HG03108 (cell line): ENCODE results near the gene MGAT4B.

Source experiments
- ATAC-seq: cut with Tn5 transposase; IDR thresholded peaks from one replicate; pipeline ENCODE4 v1.9.1; 2021; ENCODE audit warnings: moderate library complexity; ENCODE audit not compliant: unreplicated experiment

MGAT4B gene

DNA sequence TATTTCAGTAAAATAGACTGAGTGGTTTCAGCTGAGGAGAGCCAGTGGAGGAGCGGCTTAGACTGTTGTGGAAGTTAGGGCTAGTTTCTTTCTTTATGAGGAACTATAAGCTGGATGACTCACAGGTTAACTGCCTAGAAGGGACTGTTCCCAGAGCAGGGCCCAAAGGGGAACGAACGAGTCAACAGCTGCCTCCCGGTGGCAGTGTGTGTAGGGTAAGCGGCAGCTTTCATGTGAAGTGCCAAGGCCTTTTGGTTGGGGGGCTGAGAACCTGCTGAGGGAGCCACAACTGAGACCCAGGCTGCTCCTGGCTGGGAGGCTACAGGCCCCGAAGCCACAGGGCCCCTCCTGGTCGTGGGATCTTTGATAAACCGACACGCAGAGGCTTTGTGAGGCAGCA lies 21.0 kb upstream of the MGAT4B start:
- no peak for ATAC-seq

DNA sequence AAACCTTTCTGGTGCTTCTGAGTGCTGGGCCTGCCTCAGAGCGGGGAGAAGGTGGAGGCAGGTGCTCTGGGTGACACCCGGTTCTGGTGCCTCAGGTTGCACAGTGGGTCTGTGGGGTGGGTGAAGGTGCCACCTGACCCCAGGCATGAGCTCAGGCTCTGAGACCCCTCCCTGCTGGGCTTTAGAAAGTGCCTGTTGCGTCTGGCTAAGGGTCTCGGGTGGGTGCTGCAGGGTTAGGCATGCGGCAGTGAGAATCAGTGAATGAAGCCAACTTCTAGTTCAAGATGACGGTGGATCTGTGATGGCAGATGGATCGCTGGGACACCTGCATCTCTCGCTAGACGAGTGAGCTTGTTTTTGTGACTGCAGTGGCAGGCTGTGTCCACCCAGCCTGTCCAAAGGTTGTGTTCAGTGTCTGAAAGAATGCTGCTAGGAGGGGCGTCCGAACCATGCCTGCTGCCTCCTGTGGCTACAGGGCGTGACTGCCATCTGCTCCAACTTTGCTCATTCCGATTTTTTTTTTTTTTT lies 19.1 kb upstream of the MGAT4B start:
- no peak for ATAC-seq

GRCh38 chr5:179824745-179825112 lies 18.1 kb upstream of the MGAT4B start:
- ATAC-seq: no peak

- no peak for ATAC-seq
Observed at GRCh38 chr5:179823937-179824744, 17.5 kb upstream of the MGAT4B start.

DNA sequence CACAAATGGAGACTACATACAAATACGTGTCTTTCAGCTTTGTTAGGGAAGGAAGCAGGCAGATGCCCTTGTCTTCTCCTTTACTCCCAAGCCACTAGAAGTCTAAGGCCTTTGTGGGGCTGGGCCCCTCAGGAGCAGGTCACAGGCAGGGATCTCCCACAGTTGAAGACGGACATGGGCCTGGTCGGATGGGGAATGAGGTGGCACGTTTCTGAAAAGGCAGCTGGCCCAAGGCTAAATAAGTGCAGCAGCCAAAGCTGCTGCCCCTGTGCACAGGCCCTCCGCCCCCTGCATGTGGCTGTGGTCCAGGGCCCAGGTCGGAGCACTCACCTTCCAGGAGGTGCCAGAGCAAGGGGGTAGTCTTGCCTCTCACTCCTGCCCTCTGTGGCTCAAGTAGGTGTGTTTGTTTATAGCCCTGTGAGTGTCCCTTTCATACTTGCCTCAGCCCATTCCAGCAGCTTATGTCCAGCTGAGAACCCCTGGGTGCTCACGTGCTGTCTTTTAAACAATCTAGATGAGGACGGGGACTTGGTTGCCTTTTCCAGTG lies 15.9 kb upstream of the MGAT4B start:
- no peak for ATAC-seq

DNA sequence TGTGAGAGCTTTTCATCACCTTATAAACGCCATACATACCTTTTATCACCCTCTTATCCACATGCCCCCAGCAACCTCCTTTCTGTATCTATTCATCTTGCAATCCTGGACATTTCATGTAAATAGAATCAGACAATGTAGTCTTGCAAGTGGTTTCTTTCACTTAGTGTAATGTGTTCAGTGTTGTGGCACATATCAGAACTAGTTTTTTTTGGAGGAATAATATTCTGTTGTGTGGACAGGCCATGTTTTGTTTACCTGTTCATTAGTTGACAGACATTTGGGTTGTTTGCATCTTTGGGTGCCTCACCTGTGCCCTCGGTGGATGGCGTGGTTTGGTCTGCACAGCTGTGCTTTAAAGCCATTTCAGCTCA lies 15.4 kb upstream of the MGAT4B start:
- ATAC-seq: no peak

GRCh38 chr5:179821298-179822058 lies 14.8 kb upstream of the MGAT4B start:
- ATAC-seq: peak; percentile 44

DNA sequence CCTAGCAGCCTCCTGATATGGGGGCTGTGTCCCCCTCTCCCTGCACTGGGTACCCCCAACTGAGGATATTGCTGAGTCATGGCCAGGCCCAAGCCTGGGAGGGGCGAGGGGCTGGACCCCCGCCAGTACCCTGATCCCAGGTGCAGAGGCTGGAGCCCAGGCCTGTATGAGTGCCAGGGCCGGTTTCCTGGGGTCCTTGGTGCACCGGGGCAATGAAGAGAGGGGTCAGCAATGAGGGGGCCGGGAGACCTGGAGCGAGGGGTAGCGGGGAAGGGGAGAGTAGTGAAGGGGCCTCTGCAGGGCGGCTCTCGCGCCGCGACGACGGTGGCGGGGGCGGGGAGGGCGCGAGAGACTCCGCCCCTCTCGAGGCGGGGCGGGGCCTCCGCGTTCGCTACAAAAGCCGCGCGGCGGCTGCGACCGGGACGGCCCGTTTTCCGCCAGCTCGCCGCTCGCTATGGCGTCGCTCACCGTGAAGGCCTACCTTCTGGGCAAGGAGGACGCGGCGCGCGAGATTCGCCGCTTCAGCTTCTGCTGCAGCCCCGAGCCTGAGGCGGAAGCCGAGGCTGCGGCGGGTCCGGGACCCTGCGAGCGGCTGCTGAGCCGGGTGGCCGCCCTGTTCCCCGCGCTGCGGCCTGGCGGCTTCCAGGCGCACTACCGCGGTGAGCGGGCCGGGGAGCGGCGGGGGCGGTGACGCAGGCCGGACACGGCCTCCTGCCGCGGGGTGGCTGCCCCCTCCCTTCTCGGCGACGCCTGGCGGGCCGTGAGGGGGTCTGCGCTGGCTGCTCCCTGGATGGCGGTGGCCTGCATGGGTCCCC lies 14.0 kb upstream of the MGAT4B start, which contains the start of gene SQSTM1:
TSS of gene SQSTM1 (plus strand) at position 423 of the 815 bp plus-strand sequence. CDS start at position 455, 32 bp downstream.
- ATAC-seq: peak; percentile 32

- ATAC-seq: no peak
Observed at GRCh38 chr5:179820127-179820482, 13.4 kb upstream of the MGAT4B start.

DNA sequence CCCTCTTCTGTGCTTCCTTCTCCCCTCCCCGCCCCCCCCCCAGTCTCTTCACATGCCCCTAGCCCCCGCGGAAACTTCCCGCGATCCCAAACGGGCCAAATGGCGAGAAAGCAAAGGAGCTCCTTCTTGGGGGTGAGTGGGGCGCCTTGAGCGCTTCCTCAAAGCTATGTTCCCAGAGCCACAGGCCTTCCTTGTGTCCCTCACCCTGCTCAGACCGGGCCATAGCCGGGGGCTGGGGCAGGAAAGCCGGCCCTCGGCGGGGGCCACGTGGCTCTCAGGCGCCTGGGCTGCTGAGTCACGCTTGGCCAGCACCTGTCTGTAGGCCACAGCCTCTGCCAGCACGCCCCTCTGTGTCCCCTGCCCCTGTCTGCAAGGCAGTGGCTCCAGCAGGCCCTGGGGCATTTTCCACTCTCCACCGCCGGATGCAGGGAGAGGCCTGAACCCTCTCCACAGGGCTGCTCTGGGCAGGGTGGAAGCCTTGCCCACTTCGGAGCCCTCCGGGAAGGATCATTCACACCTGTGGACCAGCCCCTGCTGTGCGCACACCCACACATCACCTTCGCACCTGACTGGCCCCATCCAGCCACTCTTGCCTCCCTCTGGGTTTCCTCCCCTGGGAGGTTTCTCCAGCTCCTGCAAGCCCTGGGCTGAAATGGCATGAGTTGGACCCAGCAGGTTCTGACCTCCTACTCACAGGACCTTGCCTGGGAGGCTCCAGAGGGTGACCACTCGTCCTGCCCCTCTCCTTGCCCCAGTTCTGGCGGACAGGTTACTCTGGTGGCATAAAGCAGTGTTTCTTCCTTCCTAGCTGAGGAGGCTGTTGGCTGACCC lies 12.8 kb upstream of the MGAT4B start:
- ATAC-seq: no peak

- peak; percentile 60 for ATAC-seq
Observed at GRCh38 chr5:179818746-179819295, 12.2 kb upstream of the MGAT4B start.

GRCh38 chr5:179817890-179818745 lies 11.5 kb upstream of the MGAT4B start:
- no peak for ATAC-seq

- ATAC-seq: no peak
Observed at GRCh38 chr5:179817470-179817840, 10.8 kb upstream of the MGAT4B start.

DNA sequence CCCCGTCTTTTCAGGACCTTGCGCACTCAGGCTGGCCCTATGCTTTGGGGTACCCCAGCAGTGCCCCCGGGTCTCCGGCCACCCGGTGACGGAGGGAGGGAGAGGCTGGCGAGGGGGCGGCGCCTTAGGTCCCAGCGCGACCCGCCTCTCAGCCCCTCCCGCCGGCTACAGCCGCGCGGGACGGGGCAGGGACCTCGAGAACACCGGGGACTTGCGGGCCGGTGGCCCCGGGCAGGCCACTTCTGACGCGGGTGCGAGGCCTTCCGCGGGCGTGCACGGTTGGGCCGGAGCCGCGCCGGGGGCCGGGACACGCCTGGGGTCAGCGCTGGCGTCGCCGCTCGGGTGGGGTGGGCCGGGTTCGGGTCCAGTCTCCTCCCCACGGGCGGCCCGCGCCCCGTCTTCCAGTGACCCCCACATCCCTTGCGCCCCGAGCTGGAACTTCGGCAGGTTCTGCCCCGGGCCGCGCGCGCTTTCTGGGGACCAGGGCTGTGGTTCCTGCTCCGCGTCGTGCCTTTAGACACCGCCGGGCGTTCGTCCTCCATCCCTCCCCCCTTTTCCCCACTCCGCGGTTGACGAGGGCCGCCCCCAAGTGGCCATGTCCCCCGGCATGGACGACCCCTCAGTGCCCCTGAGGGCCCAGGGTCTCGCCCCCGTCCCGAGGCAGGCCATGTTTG lies 10.3 kb upstream of the MGAT4B start:
- ATAC-seq: no peak

- no peak for ATAC-seq
Observed at GRCh38 chr5:179816401-179816795, 9.7 kb upstream of the MGAT4B start.

- no peak for ATAC-seq
Observed at GRCh38 chr5:179815491-179816249, 9.0 kb upstream of the MGAT4B start.

GRCh38 chr5:179814090-179814489 lies 7.4 kb upstream of the MGAT4B start:
- no peak for ATAC-seq
